ENCODE data around the gene EPS15.
"Not testable (repeated sequence)": the region's sequence is repeated elsewhere in the genome, so short reads cannot be mapped to it uniquely, and the experiment has no call there.

DNA sequence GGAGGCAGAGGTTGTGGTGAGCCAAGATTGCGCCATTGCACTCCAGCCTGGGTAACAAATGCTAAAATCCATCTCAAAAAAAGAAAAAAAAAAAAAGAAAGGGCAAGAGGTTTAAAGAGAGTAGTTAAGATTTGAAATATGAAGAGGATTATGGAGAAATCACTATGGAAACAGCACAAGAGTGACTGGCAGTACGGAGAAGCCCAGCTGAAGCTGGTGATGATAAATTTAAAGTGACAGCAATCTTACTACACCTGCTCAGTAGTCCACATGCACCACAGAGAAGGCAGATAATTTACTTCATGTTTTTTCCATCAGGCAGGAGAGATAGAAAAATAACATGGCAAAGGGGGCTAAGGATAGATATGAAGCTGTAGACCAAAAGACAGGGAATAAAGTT lies 56.8 kb downstream of the EPS15 start:
- TF ChIP-seq, protein P1, sequence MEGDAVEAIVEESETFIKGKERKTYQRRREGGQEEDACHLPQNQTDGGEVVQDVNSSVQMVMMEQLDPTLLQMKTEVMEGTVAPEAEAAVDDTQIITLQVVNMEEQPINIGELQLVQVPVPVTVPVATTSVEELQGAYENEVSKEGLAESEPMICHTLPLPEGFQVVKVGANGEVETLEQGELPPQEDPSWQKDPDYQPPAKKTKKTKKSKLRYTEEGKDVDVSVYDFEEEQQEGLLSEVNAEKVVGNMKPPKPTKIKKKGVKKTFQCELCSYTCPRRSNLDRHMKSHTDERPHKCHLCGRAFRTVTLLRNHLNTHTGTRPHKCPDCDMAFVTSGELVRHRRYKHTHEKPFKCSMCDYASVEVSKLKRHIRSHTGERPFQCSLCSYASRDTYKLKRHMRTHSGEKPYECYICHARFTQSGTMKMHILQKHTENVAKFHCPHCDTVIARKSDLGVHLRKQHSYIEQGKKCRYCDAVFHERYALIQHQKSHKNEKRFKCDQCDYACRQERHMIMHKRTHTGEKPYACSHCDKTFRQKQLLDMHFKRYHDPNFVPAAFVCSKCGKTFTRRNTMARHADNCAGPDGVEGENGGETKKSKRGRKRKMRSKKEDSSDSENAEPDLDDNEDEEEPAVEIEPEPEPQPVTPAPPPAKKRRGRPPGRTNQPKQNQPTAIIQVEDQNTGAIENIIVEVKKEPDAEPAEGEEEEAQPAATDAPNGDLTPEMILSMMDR (IDR thresholded peaks at IDR 0.05) = not testable (repeated sequence)
- not testable (repeated sequence) for TF ChIP-seq CREB1 (CRISPR knock-in tag; IDR thresholded peaks at IDR 0.05); MAX (CRISPR knock-in tag; IDR thresholded peaks at IDR 0.05); ZNF416 (CRISPR knock-in tag; IDR thresholded peaks at IDR 0.05); KAT7 (CRISPR knock-in tag; IDR thresholded peaks at IDR 0.05; ENCODE audit: borderline replicate concordance); CBFB (CRISPR knock-in tag; IDR thresholded peaks at IDR 0.05; ENCODE audit: low read depth); RELA (CRISPR knock-in tag; IDR thresholded peaks at IDR 0.05; ENCODE audit: borderline replicate concordance)
